Muscle layer of duodenum (tissue), 2 donors: ENCODE data around the gene CYP39A1.

Experiments used
- H3K27ac ChIP-seq: one replicate; pipeline ENCODE4 v1.7.0; 2013; ENCODE audit warnings: mild to moderate bottlenecking, low read length
- H3K27me3 ChIP-seq: one replicate; pipeline ENCODE4 v1.7.0; 2013; ENCODE audit warnings: low read depth, mild to moderate bottlenecking, control low read depth, low read length
- H3K36me3 ChIP-seq, 2 donors: one replicate each; pipeline ENCODE4 v1.7.0; 2013; ENCODE audit warnings: low read length in 2 of 2, control low read depth in 1 of 2, mild to moderate bottlenecking in 1 of 2; ENCODE audit not compliant: insufficient read depth in 2 of 2, control insufficient read depth in 1 of 2
- H3K4me1 ChIP-seq, 2 donors: one replicate each; pipeline ENCODE4 v1.7.0; 2013; ENCODE audit warnings: low read length in 2 of 2, mild to moderate bottlenecking in 2 of 2, control low read depth in 1 of 2, moderate library complexity in 1 of 2; ENCODE audit not compliant: insufficient read depth in 2 of 2, control insufficient read depth in 1 of 2
- H3K4me3 ChIP-seq, 2 donors: one replicate each; pipeline ENCODE4 v1.7.0; 2013; ENCODE audit warnings: low read length in 2 of 2, low read depth in 1 of 2, mild to moderate bottlenecking in 1 of 2
- H3K9me3 ChIP-seq, 2 donors: one replicate each; pipeline ENCODE4 v1.7.0; 2013; ENCODE audit warnings: low read length in 2 of 2, control low read depth in 1 of 2, mild to moderate bottlenecking in 1 of 2; ENCODE audit not compliant: control insufficient read depth in 1 of 2
- donor health status: healthy.

CYP39A1 gene

DNA sequence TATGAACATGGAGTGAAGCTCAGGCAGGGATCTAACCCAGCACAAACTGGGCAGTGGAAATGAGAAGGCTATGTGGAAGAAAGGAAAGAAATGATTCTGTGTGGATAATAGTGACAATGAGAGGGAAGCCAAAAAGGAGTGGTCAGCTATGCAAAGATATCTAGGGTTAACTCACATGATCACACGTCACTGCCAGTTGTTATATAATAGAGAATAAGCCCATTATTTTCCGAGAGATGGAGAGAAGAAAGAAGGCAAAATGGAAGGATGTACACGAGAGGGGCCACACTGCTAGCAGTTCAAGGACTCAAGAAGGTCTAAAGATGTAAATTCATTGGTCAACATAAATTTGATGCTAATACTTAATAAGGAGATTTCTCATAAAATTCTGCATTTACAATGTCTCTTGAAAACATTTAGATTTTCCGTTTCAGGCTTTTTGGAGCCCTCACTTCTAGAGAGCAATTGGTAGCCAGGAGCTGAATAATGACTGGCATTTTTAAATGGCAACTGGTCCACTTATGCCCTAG lies 142.6 kb downstream of the CYP39A1 start:
- Histone ChIP-seq H3K27ac (no peak overlapping the region), H3K36me3 (no peaks in the 10 kb centered on the region), H3K4me1 (peaks cover 0 to 8% of the 10 kb centered on the region in 2 donors), H3K4me3 (no peak overlapping the region), H3K9me3 (no peaks in the 10 kb centered on the region), H3K27me3 (no peaks in the 10 kb centered on the region)

DNA sequence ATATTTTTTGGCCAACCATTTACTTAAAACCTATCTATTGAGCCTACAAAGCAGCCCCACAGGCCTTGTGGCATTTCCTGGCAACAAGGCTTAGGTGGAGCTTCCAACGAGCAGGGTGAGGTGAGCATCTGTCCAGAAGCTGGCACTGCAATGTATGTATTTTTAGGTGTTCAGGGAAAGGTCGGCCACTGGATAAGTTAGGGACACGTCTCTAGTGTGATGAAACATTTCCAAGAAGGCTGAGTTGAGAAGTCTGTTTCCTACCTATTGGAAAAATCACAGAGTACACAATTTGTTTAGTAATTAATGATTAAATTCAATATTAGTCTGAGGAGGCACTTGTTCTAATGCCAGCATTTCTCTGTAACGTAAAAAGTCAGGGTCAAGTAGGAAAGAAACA lies 143.6 kb downstream of the CYP39A1 start:
- H3K36me3 ChIP-seq: no peaks in the 10 kb centered on the region
- peaks cover 0 to 8% of the 10 kb centered on the region in 2 donors for H3K4me1 ChIP-seq
- H3K27ac ChIP-seq: no peak overlapping the region
- H3K9me3 ChIP-seq: no peaks in the 10 kb centered on the region
- no peaks in the 10 kb centered on the region for H3K27me3 ChIP-seq
- no peak overlapping the region for H3K4me3 ChIP-seq

- Histone ChIP-seq H3K4me1 (peaks cover 0 to 8% of the 10 kb centered on the region in 2 donors), H3K4me3 (no peak overlapping the region), H3K36me3 (no peaks in the 10 kb centered on the region), H3K27ac (no peak overlapping the region), H3K9me3 (no peaks in the 10 kb centered on the region), H3K27me3 (no peaks in the 10 kb centered on the region)
Measured at GRCh38 chr6:46507426-46507825, 145.2 kb downstream of the CYP39A1 start.

GRCh38 chr6:46505693-46506512 lies 146.7 kb downstream of the CYP39A1 start:
- no peaks in the 10 kb centered on the region for H3K27me3 ChIP-seq
- H3K9me3 ChIP-seq: no peaks in the 10 kb centered on the region
- H3K27ac ChIP-seq: no peak overlapping the region
- H3K4me3 ChIP-seq: no peak overlapping the region
- H3K36me3 ChIP-seq: no peaks in the 10 kb centered on the region
- peaks cover 0 to 3% of the 10 kb centered on the region in 2 donors for H3K4me1 ChIP-seq

- Histone ChIP-seq H3K9me3 (no peaks in the 10 kb centered on the region), H3K27me3 (no peaks in the 10 kb centered on the region), H3K4me3 (no peak overlapping the region), H3K36me3 (no peaks in the 10 kb centered on the region), H3K27ac (no peak overlapping the region), H3K4me1 (no peaks in the 10 kb centered on the region)
Measured at GRCh38 chr6:46504242-46504641, 148.4 kb downstream of the CYP39A1 start.

DNA sequence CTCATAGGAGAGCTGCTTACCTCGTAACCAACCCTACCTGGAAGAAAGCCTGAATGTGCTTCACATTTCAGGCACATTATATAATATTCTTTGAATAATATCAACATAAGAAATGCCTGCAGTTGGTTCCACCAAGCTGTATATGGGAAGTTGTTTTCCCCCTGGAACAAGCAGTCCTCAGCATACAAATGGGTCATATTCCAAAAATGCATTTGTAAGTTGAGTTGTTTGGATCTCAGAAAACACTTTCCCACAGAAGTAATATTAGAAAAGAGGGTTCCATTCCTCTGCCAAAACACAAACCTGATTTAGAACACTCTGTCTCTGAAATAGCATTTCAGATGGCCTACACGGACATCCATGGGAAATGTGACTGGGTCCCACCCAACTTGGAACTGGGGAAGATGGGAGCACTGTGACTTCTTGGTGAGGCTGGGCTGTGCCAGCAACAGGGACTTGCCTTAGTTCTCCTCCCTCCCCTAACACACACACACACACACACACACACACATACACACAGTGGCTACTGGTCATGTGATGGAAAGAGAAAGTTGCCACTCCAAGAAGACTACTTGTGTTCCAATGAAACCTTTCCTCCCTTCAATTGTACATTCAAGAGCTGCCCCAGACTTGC lies 150.0 kb downstream of the CYP39A1 start:
- Histone ChIP-seq H3K27ac (no peak overlapping the region), H3K4me1 (no peaks in the 10 kb centered on the region), H3K27me3 (no peaks in the 10 kb centered on the region), H3K9me3 (no peaks in the 10 kb centered on the region), H3K4me3 (no peak overlapping the region), H3K36me3 (no peaks in the 10 kb centered on the region)

GRCh38 chr6:46501136-46502089 lies 151.2 kb downstream of the CYP39A1 start:
- H3K36me3 ChIP-seq: no peaks in the 10 kb centered on the region
- no peaks in the 10 kb centered on the region for H3K27me3 ChIP-seq
- H3K9me3 ChIP-seq: no peaks in the 10 kb centered on the region
- no peak overlapping the region for H3K4me3 ChIP-seq
- H3K4me1 ChIP-seq: no peaks in the 10 kb centered on the region
- no peak overlapping the region for H3K27ac ChIP-seq

DNA sequence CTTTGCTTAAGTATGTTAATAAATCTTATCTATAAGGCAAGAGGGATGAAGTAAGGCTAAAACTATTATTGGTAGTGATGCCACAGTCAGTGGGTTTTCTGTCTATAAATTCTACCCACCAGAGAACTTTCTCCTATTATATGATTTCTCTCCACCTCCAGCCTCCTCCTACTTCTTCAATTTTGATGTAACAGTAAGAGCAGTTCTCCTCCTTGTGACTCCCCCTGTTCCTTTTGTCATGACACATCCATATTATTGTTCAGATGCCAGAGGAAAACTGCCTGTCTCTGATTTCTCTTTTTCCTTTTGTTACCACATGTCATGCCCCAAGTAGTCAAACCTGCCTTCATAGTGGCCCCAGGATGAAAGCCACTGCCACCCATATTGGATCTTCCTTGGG lies 152.2 kb downstream of the CYP39A1 start:
- no peaks in the 10 kb centered on the region for H3K9me3 ChIP-seq
- no peak overlapping the region for H3K27ac ChIP-seq
- no peaks in the 10 kb centered on the region for H3K27me3 ChIP-seq
- H3K36me3 ChIP-seq: no peaks in the 10 kb centered on the region
- H3K4me1 ChIP-seq: no peaks in the 10 kb centered on the region
- no peak overlapping the region for H3K4me3 ChIP-seq
